ENCODE results near the gene ARHGAP22. TPM values are rescaled to one million over a fixed set of nuclear protein-coding genes. Genes with fewer than 3 reads are reported as not detected.

The ARHGAP22 gene
- total and polyA plus RNA-seq, 7 experiments from 2014 or later = 0.37 to 2.9 (median 1.1) TPM; not detected in 3

GRCh38 chr10:48480397-48481374 is 124.2 kb downstream of the ARHGAP22 start:
- DNase-seq = peak in 1 of 9 donors; percentile 3
- ChIA-PET POLR2A (no interaction called here), CTCF (no interaction called here)
- ATAC-seq = peak; percentile 22
- Histone ChIP-seq H3K4me1 (ENCODE audit: control insufficient read depth in 2 of 2, insufficient read depth in 2 of 2, low read length in 2 of 2) (no peaks in the 10 kb centered on the region), H3K9me3 (ENCODE audit: control insufficient read depth in 2 of 3, low read length in 3 of 3) (no peaks in the 10 kb centered on the region), H3K4me3 (ENCODE audit: low read length) (no peak overlapping the region), H3K36me3 (ENCODE audit: control insufficient read depth in 2 of 3, insufficient read depth in 3 of 3, low read length in 3 of 3) (no peaks in the 10 kb centered on the region), H3K27me3 (ENCODE audit: control insufficient read depth in 2 of 2, insufficient read depth in 2 of 2, low read length in 2 of 2) (no peaks in the 10 kb centered on the region), H3K27ac (ENCODE audit: low read depth, low read length) (no peak overlapping the region)
- H3K9me3 Mint-ChIP-seq = no peaks in the 10 kb centered on the region
- H3K4me1 Mint-ChIP-seq = peaks cover 0 to 4% (median 0%) of the 10 kb centered on the region in 7 donors
- no peak overlapping the region for H3K27ac Mint-ChIP-seq
- no peak overlapping the region for H3K4me3 Mint-ChIP-seq
- intact Hi-C loops (cut with micrococcal nuclease) = no loop called here
- H3K27me3 Mint-ChIP-seq = peaks cover 5 to 31% (median 14%) of the 10 kb centered on the region in 5 donors
- H3K36me3 Mint-ChIP-seq = no peaks in the 10 kb centered on the region

GRCh38 chr10:48478980-48479811 is 125.7 kb downstream of the ARHGAP22 start:
- intact Hi-C loops (cut with micrococcal nuclease) = no loop called here
- no peak overlapping the region for H3K4me3 ChIP-seq (ENCODE audit: low read length)
- H3K4me1 Mint-ChIP-seq = peaks cover 0 to 4% (median 0%) of the 10 kb centered on the region in 7 donors
- H3K4me1 ChIP-seq (ENCODE audit: control insufficient read depth in 2 of 2, insufficient read depth in 2 of 2, low read length in 2 of 2) = no peaks in the 10 kb centered on the region
- no peaks in the 10 kb centered on the region for H3K36me3 ChIP-seq (ENCODE audit: control insufficient read depth in 2 of 3, insufficient read depth in 3 of 3, low read length in 3 of 3)
- H3K27ac ChIP-seq (ENCODE audit: low read depth, low read length) = no peak overlapping the region
- POLR2A ChIA-PET = no interaction called here
- H3K27me3 Mint-ChIP-seq = peaks cover 5 to 24% (median 13%) of the 10 kb centered on the region in 5 donors
- H3K9me3 Mint-ChIP-seq = no peaks in the 10 kb centered on the region
- no peaks in the 10 kb centered on the region for H3K9me3 ChIP-seq (ENCODE audit: control insufficient read depth in 2 of 3, low read length in 3 of 3)
- no peak overlapping the region for H3K27ac Mint-ChIP-seq
- H3K27me3 ChIP-seq (ENCODE audit: control insufficient read depth in 2 of 2, insufficient read depth in 2 of 2, low read length in 2 of 2) = no peaks in the 10 kb centered on the region
- H3K4me3 Mint-ChIP-seq = no peak overlapping the region
- ATAC-seq (no peak), DNase-seq (peak in 1 of 9 donors; percentile 6)
- no peaks in the 10 kb centered on the region for H3K36me3 Mint-ChIP-seq
- CTCF ChIA-PET = interaction anchor here (0.7 kb wide), 1 partner anchor 16 kb away, joined by 3 read pairs; no protein-coding TSS in a partner anchor

- Mint-ChIP-seq H3K4me1 (peaks cover 0 to 4% (median 0%) of the 10 kb centered on the region in 7 donors), H3K27me3 (peaks cover 5 to 18% (median 13%) of the 10 kb centered on the region in 5 donors), H3K36me3 (no peaks in the 10 kb centered on the region), H3K4me3 (no peak overlapping the region), H3K27ac (no peak overlapping the region), H3K9me3 (no peaks in the 10 kb centered on the region)
- Histone ChIP-seq H3K27me3 (ENCODE audit: control insufficient read depth in 2 of 2, insufficient read depth in 2 of 2, low read length in 2 of 2) (no peaks in the 10 kb centered on the region), H3K4me1 (ENCODE audit: control insufficient read depth in 2 of 2, insufficient read depth in 2 of 2, low read length in 2 of 2) (no peaks in the 10 kb centered on the region), H3K36me3 (ENCODE audit: control insufficient read depth in 2 of 3, insufficient read depth in 3 of 3, low read length in 3 of 3) (no peaks in the 10 kb centered on the region), H3K27ac (ENCODE audit: low read depth, low read length) (no peak overlapping the region), H3K4me3 (ENCODE audit: low read length) (no peak overlapping the region), H3K9me3 (ENCODE audit: control insufficient read depth in 2 of 3, low read length in 3 of 3) (no peaks in the 10 kb centered on the region)
- DNase-seq (no peak), ATAC-seq (no peak)
- CTCF ChIA-PET = interaction anchor here (0.7 kb wide), 1 partner anchor 15 kb away, joined by 3 read pairs; no protein-coding TSS in a partner anchor
- POLR2A ChIA-PET = no interaction called here
- intact Hi-C loops (cut with micrococcal nuclease) = no loop called here
Observed at GRCh38 chr10:48478469-48478868, 126.4 kb downstream of the ARHGAP22 start.

- Mint-ChIP-seq H3K4me1 (peaks cover 0 to 4% (median 0%) of the 10 kb centered on the region in 7 donors), H3K27ac (no peak overlapping the region), H3K9me3 (no peaks in the 10 kb centered on the region), H3K27me3 (peaks cover 5 to 14% (median 11%) of the 10 kb centered on the region in 5 donors), H3K4me3 (no peak overlapping the region), H3K36me3 (no peaks in the 10 kb centered on the region)
- ChIA-PET CTCF (no interaction called here), POLR2A (no interaction called here)
- H3K36me3 ChIP-seq (ENCODE audit: control insufficient read depth in 2 of 3, insufficient read depth in 3 of 3, low read length in 3 of 3) = no peaks in the 10 kb centered on the region
- no peaks in the 10 kb centered on the region for H3K9me3 ChIP-seq (ENCODE audit: control insufficient read depth in 2 of 3, low read length in 3 of 3)
- ATAC-seq (no peak), DNase-seq (no peak)
- no peaks in the 10 kb centered on the region for H3K27me3 ChIP-seq (ENCODE audit: control insufficient read depth in 2 of 2, insufficient read depth in 2 of 2, low read length in 2 of 2)
- no peak overlapping the region for H3K4me3 ChIP-seq (ENCODE audit: low read length)
- H3K4me1 ChIP-seq (ENCODE audit: control insufficient read depth in 2 of 2, insufficient read depth in 2 of 2, low read length in 2 of 2) = no peaks in the 10 kb centered on the region
- intact Hi-C loops (cut with micrococcal nuclease) = no loop called here
- H3K27ac ChIP-seq (ENCODE audit: low read depth, low read length) = no peak overlapping the region
Observed at GRCh38 chr10:48477616-48478015, 127.3 kb downstream of the ARHGAP22 start.

- DNase-seq = no peak
- H3K4me1 ChIP-seq (ENCODE audit: control insufficient read depth in 2 of 2, insufficient read depth in 2 of 2, low read length in 2 of 2) = no peaks in the 10 kb centered on the region
- Mint-ChIP-seq H3K4me3 (no peak overlapping the region), H3K9me3 (no peaks in the 10 kb centered on the region), H3K36me3 (no peaks in the 10 kb centered on the region), H3K27ac (peak overlapping the region in 1 of 9 donors; percentile 26), H3K4me1 (peaks cover 0 to 4% (median 0%) of the 10 kb centered on the region in 7 donors), H3K27me3 (peaks cover 5 to 14% (median 8%) of the 10 kb centered on the region in 5 donors)
- ChIA-PET CTCF (no interaction called here), POLR2A (no interaction called here)
- no peak overlapping the region for H3K4me3 ChIP-seq (ENCODE audit: low read length)
- no peaks in the 10 kb centered on the region for H3K27me3 ChIP-seq (ENCODE audit: control insufficient read depth in 2 of 2, insufficient read depth in 2 of 2, low read length in 2 of 2)
- no peaks in the 10 kb centered on the region for H3K36me3 ChIP-seq (ENCODE audit: control insufficient read depth in 2 of 3, insufficient read depth in 3 of 3, low read length in 3 of 3)
- no peak overlapping the region for H3K27ac ChIP-seq (ENCODE audit: low read depth, low read length)
- intact Hi-C loops (cut with micrococcal nuclease) = no loop called here
- H3K9me3 ChIP-seq (ENCODE audit: control insufficient read depth in 2 of 3, low read length in 3 of 3) = no peaks in the 10 kb centered on the region
- no peak for ATAC-seq
Observed at GRCh38 chr10:48477141-48477540, 127.7 kb downstream of the ARHGAP22 start.

GRCh38 chr10:48476279-48476982 is 128.4 kb downstream of the ARHGAP22 start:
- no peak overlapping the region for H3K27ac ChIP-seq (ENCODE audit: low read depth, low read length)
- no peaks in the 10 kb centered on the region for H3K9me3 Mint-ChIP-seq
- H3K4me1 ChIP-seq (ENCODE audit: control insufficient read depth in 2 of 2, insufficient read depth in 2 of 2, low read length in 2 of 2) = no peaks in the 10 kb centered on the region
- no peak overlapping the region for H3K27ac Mint-ChIP-seq
- no peak overlapping the region for H3K4me3 Mint-ChIP-seq
- DNase-seq (peak in 1 of 9 donors; percentile 8), ATAC-seq (no peak)
- no peaks in the 10 kb centered on the region for H3K27me3 ChIP-seq (ENCODE audit: control insufficient read depth in 2 of 2, insufficient read depth in 2 of 2, low read length in 2 of 2)
- H3K27me3 Mint-ChIP-seq = peaks cover 5 to 14% (median 8%) of the 10 kb centered on the region in 5 donors
- no peaks in the 10 kb centered on the region for H3K36me3 Mint-ChIP-seq
- H3K4me3 ChIP-seq (ENCODE audit: low read length) = no peak overlapping the region
- ChIA-PET POLR2A (no interaction called here), CTCF (no interaction called here)
- no peaks in the 10 kb centered on the region for H3K36me3 ChIP-seq (ENCODE audit: control insufficient read depth in 2 of 3, insufficient read depth in 3 of 3, low read length in 3 of 3)
- no peaks in the 10 kb centered on the region for H3K9me3 ChIP-seq (ENCODE audit: control insufficient read depth in 2 of 3, low read length in 3 of 3)
- intact Hi-C loops (cut with micrococcal nuclease) = no loop called here
- peaks cover 0 to 4% (median 0%) of the 10 kb centered on the region in 7 donors for H3K4me1 Mint-ChIP-seq
